SK-N-SH treated with all-trans-retinoic acid at 6 μM for 48 hours (cell line): Measurements from ENCODE around the gene ARHGAP44.

Experiments
- ATAC-seq: fragments of 200-7000 bp; cut with Tn5 transposase; 3 replicates; pipeline ENCODE4 v1.9.1; 2020; ENCODE audit warnings: mild to moderate bottlenecking, moderate library complexity
- ARNTL ChIP-seq: fragments of 450-650 bp; formaldehyde crosslinking; IDR thresholded peaks from 2 replicates; pipeline ENCODE4 v1.5.0; 2020; ENCODE audit warnings: low read depth, mild to moderate bottlenecking, moderate library complexity, borderline replicate concordance
- BACH2 ChIP-seq: fragments of 250-450 bp; sonication (Bioruptor Pico); IDR thresholded peaks from 2 replicates; pipeline ENCODE4 v1.9.0; 2021; ENCODE audit warnings: mild to moderate bottlenecking, borderline replicate concordance
- CREB5 ChIP-seq: fragments of 250-450 bp; sonication (Bioruptor Pico); IDR thresholded peaks from 2 replicates; pipeline ENCODE4 v1.5.1; 2020; ENCODE audit warnings: low read depth, mild to moderate bottlenecking, moderate library complexity
- CSDC2 ChIP-seq: fragments of 250-450 bp; sonication (Bioruptor Pico); IDR thresholded peaks from 2 replicates; pipeline ENCODE4 v1.5.0; 2020; ENCODE audit warnings: mild to moderate bottlenecking, moderate library complexity
- CSRNP3 ChIP-seq: fragments of 250-450 bp; sonication (Bioruptor Pico); IDR thresholded peaks from 2 replicates; pipeline ENCODE4 v1.5.1; 2021; ENCODE audit warnings: mild to moderate bottlenecking, moderate library complexity
- ESRRG ChIP-seq: fragments of 250-450 bp; sonication (Bioruptor Pico); IDR thresholded peaks from 2 replicates; pipeline ENCODE4 v1.6.1; 2021; ENCODE audit warnings: mild to moderate bottlenecking
- GLIS3 ChIP-seq: fragments of 250-450 bp; sonication (Bioruptor Pico); IDR thresholded peaks from 2 replicates; pipeline ENCODE4 v1.5.0; 2020; ENCODE audit warnings: mild to moderate bottlenecking, moderate library complexity
- ISL1 ChIP-seq: fragments of 250-450 bp; sonication (Bioruptor Pico); IDR thresholded peaks from 2 replicates; pipeline ENCODE4 v2.1.2; 2022; ENCODE audit warnings: mild to moderate bottlenecking, moderate library complexity
- OSR1 ChIP-seq: fragments of 250-450 bp; sonication (Bioruptor Pico); IDR thresholded peaks from 2 replicates; pipeline ENCODE4 v1.8.0; 2022; ENCODE audit warnings: moderate library complexity, mild to moderate bottlenecking, inconsistent platforms
- PATZ1 ChIP-seq: fragments of 250-450 bp; sonication (Bioruptor Pico); IDR thresholded peaks from 2 replicates; pipeline ENCODE4 v1.8.0; 2020; ENCODE audit warnings: mild to moderate bottlenecking, moderate library complexity, borderline replicate concordance
- POU6F1 ChIP-seq: fragments of 250-450 bp; sonication (Bioruptor Pico); IDR thresholded peaks from 2 replicates; pipeline ENCODE4 v1.8.0; 2021; ENCODE audit warnings: low read depth, mild to moderate bottlenecking, moderate library complexity, borderline replicate concordance
- PPARA ChIP-seq: fragments of 250-450 bp; sonication (Bioruptor Pico); IDR thresholded peaks from 2 replicates; pipeline ENCODE4 v1.5.0; 2020; ENCODE audit warnings: mild to moderate bottlenecking, borderline replicate concordance
- RARB ChIP-seq: fragments of 250-450 bp; sonication (Bioruptor Pico); IDR thresholded peaks from 2 replicates; pipeline ENCODE4 v1.8.0; 2021; ENCODE audit warnings: mild to moderate bottlenecking, moderate library complexity
- SNAI2 ChIP-seq: fragments of 250-450 bp; sonication (Bioruptor Pico); IDR thresholded peaks from 2 replicates; pipeline ENCODE4 v1.5.0; 2020; ENCODE audit warnings: mild to moderate bottlenecking, moderate library complexity
- TCF4 ChIP-seq: fragments of 250-450 bp; sonication (Bioruptor Pico); IDR thresholded peaks from 2 replicates; pipeline ENCODE4 v1.8.0; 2021; ENCODE audit warnings: mild to moderate bottlenecking, moderate library complexity, borderline replicate concordance
- TOX ChIP-seq: fragments of 250-450 bp; sonication (Bioruptor Pico); IDR thresholded peaks from 2 replicates; pipeline ENCODE4 v1.8.0; 2021; ENCODE audit warnings: mild to moderate bottlenecking, moderate library complexity, borderline replicate concordance
- TSHZ2 ChIP-seq: fragments of 250-450 bp; sonication (Bioruptor Pico); IDR thresholded peaks from 2 replicates; pipeline ENCODE4 v1.5.0; 2020; ENCODE audit warnings: mild to moderate bottlenecking, moderate library complexity
- ZC3H10 ChIP-seq: fragments of 250-450 bp; sonication (Bioruptor Pico); IDR thresholded peaks from 2 replicates; pipeline ENCODE4 v1.5.1; 2021; ENCODE audit warnings: mild to moderate bottlenecking, moderate library complexity
- ZFP3 ChIP-seq: fragments of 250-450 bp; sonication (Bioruptor Pico); IDR thresholded peaks from 2 replicates; pipeline ENCODE4 v1.5.0; 2020; ENCODE audit warnings: mild to moderate bottlenecking, moderate library complexity
- ZFP30 ChIP-seq: fragments of 450-650 bp; formaldehyde crosslinking; IDR thresholded peaks from 2 replicates; pipeline ENCODE4 v1.5.0; 2022; ENCODE audit warnings: mild to moderate bottlenecking, moderate library complexity
- ZNF565 ChIP-seq: fragments of 450-650 bp; formaldehyde crosslinking; conservative IDR thresholded peaks from 2 replicates; pipeline ENCODE4 v1.5.0; 2020; ENCODE audit warnings: low read depth, mild to moderate bottlenecking, moderate library complexity
- ZNF70 ChIP-seq: fragments of 450-650 bp; formaldehyde crosslinking; IDR thresholded peaks from 2 replicates; pipeline ENCODE4 v1.5.0; 2020; ENCODE audit warnings: mild to moderate bottlenecking, moderate library complexity
- ZNF8 ChIP-seq: fragments of 450-650 bp; formaldehyde crosslinking; IDR thresholded peaks from 2 replicates; pipeline ENCODE4 v1.5.0; 2020; ENCODE audit warnings: mild to moderate bottlenecking, moderate library complexity

The ARHGAP44 gene

GRCh38 chr17:12965988-12966387 lies 176.7 kb downstream of the ARHGAP44 start:
- TF ChIP-seq GLIS3 (CRISPR knock-in tag), result no peak
- TF ChIP-seq ZNF8 (CRISPR knock-in tag), result no peak
- TF ChIP-seq PPARA (CRISPR knock-in tag), result no peak
- TF ChIP-seq CSRNP3 (CRISPR knock-in tag), result no peak
- TF ChIP-seq CSDC2, result no peak
- TF ChIP-seq ZFP30 (CRISPR knock-in tag), result no peak
- TF ChIP-seq OSR1 (CRISPR knock-in tag), result no peak
- no peak for TF ChIP-seq POU6F1 (CRISPR knock-in tag)
- TF ChIP-seq ESRRG (CRISPR knock-in tag), result no peak
- no peak for TF ChIP-seq ZNF565
- TF ChIP-seq BACH2 (CRISPR knock-in tag), result no peak
- no peak for TF ChIP-seq ZFP3
- no peak for TF ChIP-seq ISL1
- TF ChIP-seq TOX, result no peak
- no peak for TF ChIP-seq ARNTL (CRISPR knock-in tag)
- no peak for TF ChIP-seq TCF4 (CRISPR knock-in tag)
- no peak for TF ChIP-seq PATZ1 (CRISPR knock-in tag)
- TF ChIP-seq TSHZ2, result no peak
- no peak for ATAC-seq

GRCh38 chr17:12966413-12966812 lies 177.1 kb downstream of the ARHGAP44 start:
- no peak for ATAC-seq
- TF ChIP-seq CREB5 (CRISPR knock-in tag) (no peak), ZC3H10 (CRISPR knock-in tag) (no peak), ESRRG (CRISPR knock-in tag) (no peak), TOX (no peak), ZNF70 (CRISPR knock-in tag) (no peak), RARB (no peak), ZFP3 (no peak), OSR1 (CRISPR knock-in tag) (no peak), BACH2 (CRISPR knock-in tag) (no peak), ZNF8 (CRISPR knock-in tag) (no peak), TCF4 (CRISPR knock-in tag) (no peak), PPARA (CRISPR knock-in tag) (no peak), ARNTL (CRISPR knock-in tag) (no peak), CSDC2 (no peak), SNAI2 (no peak)

GRCh38 chr17:12967962-12968361 lies 178.7 kb downstream of the ARHGAP44 start:
- no peak for ATAC-seq
- no peak for TF ChIP-seq ISL1
- TF ChIP-seq POU6F1 (CRISPR knock-in tag), result no peak
- no peak for TF ChIP-seq PPARA (CRISPR knock-in tag)
- no peak for TF ChIP-seq ZNF70 (CRISPR knock-in tag)
- TF ChIP-seq ZNF8 (CRISPR knock-in tag), result no peak
